CD4-positive, CD25-positive, alpha-beta regulatory T cell (primary cell): Measurements from ENCODE around the gene SPI1. TPM values are rescaled to one million over a fixed set of nuclear protein-coding genes. Genes with fewer than 3 reads are reported as not detected.

Experiments used
- ATAC-seq, 2 donors: fragments of 150-1000 bp; cut with Tn5 transposase; one replicate each; pipeline ENCODE4 v1.10.0; 2021; ENCODE audit warnings: low read depth in 2 of 2, moderate number of reproducible peaks in 2 of 2, moderate library complexity in 1 of 2
- DNase-seq, 3 donors: peaks; one replicate each; pipeline versions ENCODE4 v3.0.0 to v3.0.0-alpha.2; 2012 to 2022; ENCODE audit warnings: mixed read lengths in 1 of 3
- H3K27ac ChIP-seq: one replicate; pipeline ENCODE4 v1.7.0; 2013; ENCODE audit warnings: mild to moderate bottlenecking, low read length; ENCODE audit not compliant: insufficient read depth, poor library complexity, severe bottlenecking
- H3K27me3 ChIP-seq: one replicate; pipeline ENCODE4 v1.7.0; 2013; ENCODE audit warnings: low read length; ENCODE audit not compliant: control insufficient read depth, insufficient read depth
- H3K36me3 ChIP-seq: one replicate; pipeline ENCODE4 v1.7.0; 2013; ENCODE audit warnings: mild to moderate bottlenecking, low read length, moderate library complexity; ENCODE audit not compliant: control insufficient read depth, insufficient read depth
- H3K4me1 ChIP-seq: 2 replicates; pipeline ENCODE4 v1.7.0; 2013; ENCODE audit warnings: mild to moderate bottlenecking, low read length; ENCODE audit not compliant: insufficient read depth, control insufficient read depth, poor library complexity, severe bottlenecking
- H3K4me3 ChIP-seq: one replicate; pipeline ENCODE4 v1.7.0; 2013; ENCODE audit warnings: low read depth, mild to moderate bottlenecking, low read length, moderate library complexity
- H3K9me3 ChIP-seq, 2 experiments: 1 replicate in 1 of 2; 2 replicates in 1 of 2; pipeline ENCODE4 v1.7.0; 2013; ENCODE audit warnings: low read length in 2 of 2, mild to moderate bottlenecking in 1 of 2, moderate library complexity in 1 of 2; ENCODE audit not compliant: control insufficient read depth in 2 of 2
- H3K27ac Mint-ChIP-seq, 3 donors: one replicate each; pipeline ENCODE4 v1.8.0; 2020 to 2022; ENCODE audit warnings: mild to moderate bottlenecking in 3 of 3, mixed read lengths in 3 of 3, moderate library complexity in 2 of 3
- H3K27me3 Mint-ChIP-seq: one replicate; pipeline ENCODE4 v1.8.0; 2022; ENCODE audit warnings: mild to moderate bottlenecking, mixed read lengths
- H3K36me3 Mint-ChIP-seq: one replicate; pipeline ENCODE4 v1.8.0; 2020; ENCODE audit warnings: mixed read lengths
- H3K4me1 Mint-ChIP-seq, 4 donors: one replicate each; pipeline ENCODE4 v1.8.0; 2020 to 2022; ENCODE audit warnings: mixed read lengths in 4 of 4, mild to moderate bottlenecking in 1 of 4
- H3K4me3 Mint-ChIP-seq, 4 donors: one replicate each; pipeline ENCODE4 v1.8.0; 2020 to 2022; ENCODE audit warnings: mild to moderate bottlenecking in 4 of 4, mixed read lengths in 4 of 4, moderate library complexity in 3 of 4
- H3K9me3 Mint-ChIP-seq, 7 donors: one replicate each; pipeline ENCODE4 v1.8.0; 2020 to 2022; ENCODE audit warnings: mixed read lengths in 7 of 7, mild to moderate bottlenecking in 3 of 7, moderate library complexity in 2 of 7
- polyA plus RNA-seq, 4 donors: library from polyadenylated mRNA; unstranded; fragments of 300-500 nt; fragmentation: Illumina TruSeq; gene quantifications; one replicate each; pipeline ENCODE4 v1.2.3, GENCODE V29; 2021
- total RNA-seq: library from RNA; stranded (reverse); gene quantifications from one replicate; pipeline ENCODE4 v1.2.3, GENCODE V29; 2022

Gene SPI1
- total and polyA plus RNA-seq, 5 donors from 2014 or later = 0.13 to 0.57 (median 0.41) TPM; not detected in 2

GRCh38 chr11:47415091-47415854 is 36.9 kb upstream of the SPI1 start:
- ATAC-seq (no peak), DNase-seq (no peak)
- Histone ChIP-seq H3K4me3 (no peak overlapping the region), H3K36me3 (peaks cover 29% of the 10 kb centered on the region), H3K4me1 (peaks cover 6% of the 10 kb centered on the region), H3K27ac (no peak overlapping the region), H3K9me3 (no peaks in the 10 kb centered on the region), H3K27me3 (no peaks in the 10 kb centered on the region)
- Mint-ChIP-seq H3K4me3 (no peak overlapping the region), H3K27me3 (no peaks in the 10 kb centered on the region), H3K4me1 (peaks cover 0 to 10% (median 0%) of the 10 kb centered on the region in 4 donors), H3K27ac (peak overlapping the region in 1 of 3 donors; percentile 5), H3K9me3 (peaks cover 0 to 2% (median 0%) of the 10 kb centered on the region in 7 donors), H3K36me3 (peaks cover 15% of the 10 kb centered on the region)

- H3K27me3 Mint-ChIP-seq = no peaks in the 10 kb centered on the region
- H3K36me3 ChIP-seq = peaks cover 23% of the 10 kb centered on the region
- no peak for ATAC-seq
- no peak overlapping the region for H3K27ac Mint-ChIP-seq
- H3K4me3 ChIP-seq = no peak overlapping the region
- H3K36me3 Mint-ChIP-seq = peaks cover 9% of the 10 kb centered on the region
- H3K4me1 Mint-ChIP-seq = peaks cover 0 to 13% (median 0%) of the 10 kb centered on the region in 4 donors
- H3K27ac ChIP-seq = no peak overlapping the region
- peaks cover 0 to 2% (median 0%) of the 10 kb centered on the region in 7 donors for H3K9me3 Mint-ChIP-seq
- no peaks in the 10 kb centered on the region for H3K27me3 ChIP-seq
- H3K9me3 ChIP-seq = no peaks in the 10 kb centered on the region
- H3K4me3 Mint-ChIP-seq = no peak overlapping the region
- H3K4me1 ChIP-seq = peaks cover 9% of the 10 kb centered on the region
- DNase-seq = no peak
Observed at GRCh38 chr11:47414685-47415070, 36.3 kb upstream of the SPI1 start.

- DNase-seq (no peak), ATAC-seq (no peak)
- Mint-ChIP-seq H3K9me3 (peaks cover 0 to 2% (median 0%) of the 10 kb centered on the region in 7 donors), H3K36me3 (peaks cover 9% of the 10 kb centered on the region), H3K4me1 (peaks cover 0 to 18% (median 0%) of the 10 kb centered on the region in 4 donors), H3K27ac (peak overlapping the region in 2 of 3 donors; percentile 65 to 75), H3K4me3 (peak overlapping the region in 1 of 4 donors; percentile 23), H3K27me3 (no peaks in the 10 kb centered on the region)
- H3K9me3 ChIP-seq = no peaks in the 10 kb centered on the region
- peaks cover 15% of the 10 kb centered on the region for H3K4me1 ChIP-seq
- H3K27ac ChIP-seq = no peak overlapping the region
- H3K36me3 ChIP-seq = peaks cover 20% of the 10 kb centered on the region
- no peak overlapping the region for H3K4me3 ChIP-seq
- H3K27me3 ChIP-seq = no peaks in the 10 kb centered on the region
Observed at GRCh38 chr11:47413908-47414684, 35.7 kb upstream of the SPI1 start.

- no peaks in the 10 kb centered on the region for H3K27me3 ChIP-seq
- H3K27ac ChIP-seq = no peak overlapping the region
- ATAC-seq = no peak
- peaks cover 9% of the 10 kb centered on the region for H3K36me3 Mint-ChIP-seq
- H3K9me3 ChIP-seq = no peaks in the 10 kb centered on the region
- H3K9me3 Mint-ChIP-seq = peaks cover 0 to 2% (median 0%) of the 10 kb centered on the region in 7 donors
- no peak overlapping the region for H3K27ac Mint-ChIP-seq
- no peak overlapping the region for H3K4me3 ChIP-seq
- no peaks in the 10 kb centered on the region for H3K27me3 Mint-ChIP-seq
- H3K4me1 Mint-ChIP-seq = peaks cover 0 to 22% (median 0%) of the 10 kb centered on the region in 4 donors
- no peak overlapping the region for H3K4me3 Mint-ChIP-seq
- H3K36me3 ChIP-seq = peaks cover 12% of the 10 kb centered on the region
- DNase-seq = no peak
- peaks cover 21% of the 10 kb centered on the region for H3K4me1 ChIP-seq
Observed at GRCh38 chr11:47413351-47413750, 35.0 kb upstream of the SPI1 start.

GRCh38 chr11:47411884-47412746 is 33.8 kb upstream of the SPI1 start:
- peak; percentile 28 to 56 (median 46) for DNase-seq
- H3K27me3 ChIP-seq = no peaks in the 10 kb centered on the region
- ATAC-seq = no peak
- Mint-ChIP-seq H3K27ac (no peak overlapping the region), H3K4me1 (peaks cover 0 to 31% (median 3%) of the 10 kb centered on the region in 4 donors), H3K4me3 (peak overlapping the region in 1 of 4 donors; percentile 25), H3K9me3 (peaks cover 0 to 2% (median 0%) of the 10 kb centered on the region in 7 donors), H3K36me3 (peaks cover 9% of the 10 kb centered on the region), H3K27me3 (no peaks in the 10 kb centered on the region)
- peaks cover 10% of the 10 kb centered on the region for H3K36me3 ChIP-seq
- H3K4me3 ChIP-seq = no peak overlapping the region
- no peak overlapping the region for H3K27ac ChIP-seq
- no peaks in the 10 kb centered on the region for H3K9me3 ChIP-seq
- H3K4me1 ChIP-seq = peaks cover 29% of the 10 kb centered on the region

- Histone ChIP-seq H3K4me1 (peaks cover 29% of the 10 kb centered on the region), H3K4me3 (no peak overlapping the region), H3K27ac (no peak overlapping the region), H3K9me3 (no peaks in the 10 kb centered on the region), H3K36me3 (peaks cover 10% of the 10 kb centered on the region), H3K27me3 (no peaks in the 10 kb centered on the region)
- Mint-ChIP-seq H3K36me3 (peaks cover 9% of the 10 kb centered on the region), H3K27ac (peak overlapping the region in 2 of 3 donors; percentile 44 to 52), H3K4me3 (peak overlapping the region in 3 of 4 donors; percentile 19 to 86 (median 35)), H3K9me3 (peaks cover 0 to 2% (median 0%) of the 10 kb centered on the region in 7 donors), H3K27me3 (no peaks in the 10 kb centered on the region), H3K4me1 (peaks cover 0 to 35% (median 4%) of the 10 kb centered on the region in 4 donors)
- DNase-seq = no peak
- ATAC-seq = no peak
Observed at GRCh38 chr11:47410370-47411264, 32.3 kb upstream of the SPI1 start.
